Middle frontal gyrus (tissue), 1 donor: ENCODE data around the gene IFT88.

ENCODE experiments used
- DNase-seq: peaks from one replicate; pipeline ENCODE4 v3.0.0-alpha.2; 2015; ENCODE audit warnings: low spot score; ENCODE audit errors: extremely low spot score

Gene IFT88, protein sequence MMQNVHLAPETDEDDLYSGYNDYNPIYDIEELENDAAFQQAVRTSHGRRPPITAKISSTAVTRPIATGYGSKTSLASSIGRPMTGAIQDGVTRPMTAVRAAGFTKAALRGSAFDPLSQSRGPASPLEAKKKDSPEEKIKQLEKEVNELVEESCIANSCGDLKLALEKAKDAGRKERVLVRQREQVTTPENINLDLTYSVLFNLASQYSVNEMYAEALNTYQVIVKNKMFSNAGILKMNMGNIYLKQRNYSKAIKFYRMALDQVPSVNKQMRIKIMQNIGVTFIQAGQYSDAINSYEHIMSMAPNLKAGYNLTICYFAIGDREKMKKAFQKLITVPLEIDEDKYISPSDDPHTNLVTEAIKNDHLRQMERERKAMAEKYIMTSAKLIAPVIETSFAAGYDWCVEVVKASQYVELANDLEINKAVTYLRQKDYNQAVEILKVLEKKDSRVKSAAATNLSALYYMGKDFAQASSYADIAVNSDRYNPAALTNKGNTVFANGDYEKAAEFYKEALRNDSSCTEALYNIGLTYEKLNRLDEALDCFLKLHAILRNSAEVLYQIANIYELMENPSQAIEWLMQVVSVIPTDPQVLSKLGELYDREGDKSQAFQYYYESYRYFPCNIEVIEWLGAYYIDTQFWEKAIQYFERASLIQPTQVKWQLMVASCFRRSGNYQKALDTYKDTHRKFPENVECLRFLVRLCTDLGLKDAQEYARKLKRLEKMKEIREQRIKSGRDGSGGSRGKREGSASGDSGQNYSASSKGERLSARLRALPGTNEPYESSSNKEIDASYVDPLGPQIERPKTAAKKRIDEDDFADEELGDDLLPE

DNA sequence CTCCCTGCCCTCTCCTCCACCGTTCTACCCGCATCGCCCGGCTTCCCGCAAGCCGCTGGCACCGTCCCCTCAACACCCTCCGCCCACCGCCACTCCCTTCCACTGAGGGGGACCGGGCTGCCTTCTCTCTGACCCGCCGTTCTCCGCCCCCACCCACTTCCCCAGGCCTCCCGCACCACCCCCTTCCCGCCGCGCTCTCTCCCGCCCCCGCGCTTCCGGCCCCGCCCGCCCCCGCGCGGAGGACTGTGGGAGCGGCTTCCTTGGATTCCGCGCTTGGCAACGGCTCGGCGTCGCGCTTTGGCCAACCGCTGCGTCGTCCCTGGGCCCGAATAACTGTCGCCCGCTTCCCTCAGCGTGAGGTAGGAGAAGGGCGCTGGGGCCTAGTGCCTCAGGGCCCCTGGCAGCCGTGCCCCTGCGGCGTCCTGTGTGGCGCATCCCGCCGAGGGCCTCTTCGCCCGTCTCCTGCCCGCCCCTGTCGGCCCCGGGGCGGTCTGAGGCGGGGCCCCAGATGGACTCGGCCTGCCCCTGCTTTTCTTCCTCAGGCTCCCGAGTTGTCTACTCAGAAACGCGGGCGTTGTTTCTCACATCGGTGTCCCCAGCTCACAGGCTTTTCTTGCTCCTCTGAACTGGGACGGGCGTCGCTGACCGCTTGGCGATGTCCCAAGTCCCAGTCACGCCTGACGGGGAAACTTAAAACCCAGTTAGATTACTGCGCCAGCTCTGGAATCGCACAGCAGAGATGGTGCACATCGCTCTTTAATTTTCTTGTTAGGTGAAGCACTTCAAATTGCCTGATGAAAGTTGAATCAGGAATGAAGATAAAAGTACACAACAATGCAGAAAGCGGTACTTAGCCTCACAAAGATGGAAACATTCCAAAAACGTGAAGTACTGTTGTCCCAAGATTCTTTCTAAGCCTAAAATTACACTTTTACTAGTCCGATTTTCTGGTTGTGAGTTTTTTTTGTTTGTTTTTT, at the start of gene IFT88:
Gene IFT88 (plus strand): TSS at position 260 of the 977 bp plus-strand sequence. CDS start 7,229 bp downstream, outside the sequence.
- DNase-seq = peak; percentile 64

DNA sequence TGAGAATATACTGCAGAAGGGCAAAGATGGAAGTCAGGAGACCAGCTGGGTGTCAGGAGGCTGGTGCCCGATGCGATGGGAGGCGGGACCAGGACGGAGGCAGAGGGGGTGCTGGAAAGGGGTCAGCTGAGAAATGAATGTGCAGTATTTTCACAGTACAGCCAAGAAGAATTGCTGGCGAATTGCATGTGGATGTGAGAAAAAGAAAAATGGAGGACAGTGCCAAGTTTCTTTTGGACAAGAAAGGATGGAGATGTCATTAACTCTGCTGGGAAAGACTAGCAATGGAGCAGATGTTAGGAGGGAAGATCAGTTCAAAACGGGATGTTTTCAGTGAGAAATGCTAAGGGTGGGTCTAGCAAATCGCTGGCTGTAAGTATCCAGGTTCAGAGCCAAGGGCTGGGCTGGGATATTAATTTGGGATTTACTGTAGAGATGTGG, 48.3 kb upstream of the IFT88 start:
- no peak for DNase-seq

- no peak for DNase-seq
Observed at GRCh38 chr13:20519875-20520274, 47.1 kb upstream of the IFT88 start.

DNA sequence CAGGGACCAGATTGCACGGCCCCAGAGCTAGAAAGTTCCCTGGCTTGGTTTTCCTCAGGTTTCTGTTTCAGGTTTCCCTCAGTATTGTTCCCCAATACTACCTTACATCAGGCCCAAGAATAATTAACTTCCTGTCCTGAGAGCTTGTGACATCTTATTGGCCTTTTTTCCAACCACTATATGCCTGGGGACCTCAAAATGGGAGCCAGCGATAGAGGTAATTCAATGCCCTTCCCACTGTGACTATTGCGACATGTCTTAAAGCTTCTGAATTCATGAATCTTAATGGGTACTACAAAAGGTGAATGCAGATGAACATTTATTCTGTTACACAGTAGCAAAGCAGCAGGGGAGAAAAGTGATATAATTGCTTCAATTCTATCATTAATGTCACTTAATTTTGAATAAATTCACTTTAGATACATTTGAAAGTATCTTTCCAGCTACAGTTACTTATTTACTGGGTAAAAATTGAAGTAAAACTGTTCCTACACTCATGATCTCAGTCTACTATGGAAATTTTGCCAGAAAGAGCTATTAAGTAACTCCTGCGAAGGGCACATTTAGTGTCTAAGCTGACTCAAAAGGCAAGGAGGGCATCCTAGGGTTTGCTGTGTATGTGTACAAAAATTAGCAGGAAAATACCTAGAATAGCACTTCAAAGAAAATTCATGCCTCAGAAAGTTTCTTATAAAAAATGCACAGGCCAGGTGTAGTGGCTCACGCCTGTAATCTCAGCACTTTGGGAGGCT, 45.4 kb upstream of the IFT88 start:
- DNase-seq = no peak

DNA sequence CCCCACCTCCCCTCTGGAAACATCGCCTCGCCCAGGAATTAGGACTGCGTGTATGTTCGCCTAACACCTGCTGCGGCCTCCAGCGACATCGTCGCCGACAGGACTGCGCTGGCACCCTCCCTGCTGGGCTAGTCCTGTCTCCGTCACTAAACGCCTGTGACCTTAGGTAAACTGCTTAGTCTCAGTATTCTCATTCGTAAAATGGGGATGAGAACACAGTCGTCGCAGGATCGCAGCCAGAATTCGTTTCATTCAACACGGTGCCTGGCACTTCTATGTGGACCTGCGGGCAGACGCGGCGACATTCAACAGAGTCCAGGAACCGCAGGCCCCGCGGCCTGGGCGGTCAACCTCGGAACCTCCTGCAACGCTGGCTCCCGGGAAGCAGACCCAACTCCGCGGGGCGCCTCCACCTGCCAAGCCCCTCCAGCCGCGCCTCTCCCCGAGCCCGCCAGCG, 41.8 kb upstream of the IFT88 start:
- DNase-seq = no peak

DNA sequence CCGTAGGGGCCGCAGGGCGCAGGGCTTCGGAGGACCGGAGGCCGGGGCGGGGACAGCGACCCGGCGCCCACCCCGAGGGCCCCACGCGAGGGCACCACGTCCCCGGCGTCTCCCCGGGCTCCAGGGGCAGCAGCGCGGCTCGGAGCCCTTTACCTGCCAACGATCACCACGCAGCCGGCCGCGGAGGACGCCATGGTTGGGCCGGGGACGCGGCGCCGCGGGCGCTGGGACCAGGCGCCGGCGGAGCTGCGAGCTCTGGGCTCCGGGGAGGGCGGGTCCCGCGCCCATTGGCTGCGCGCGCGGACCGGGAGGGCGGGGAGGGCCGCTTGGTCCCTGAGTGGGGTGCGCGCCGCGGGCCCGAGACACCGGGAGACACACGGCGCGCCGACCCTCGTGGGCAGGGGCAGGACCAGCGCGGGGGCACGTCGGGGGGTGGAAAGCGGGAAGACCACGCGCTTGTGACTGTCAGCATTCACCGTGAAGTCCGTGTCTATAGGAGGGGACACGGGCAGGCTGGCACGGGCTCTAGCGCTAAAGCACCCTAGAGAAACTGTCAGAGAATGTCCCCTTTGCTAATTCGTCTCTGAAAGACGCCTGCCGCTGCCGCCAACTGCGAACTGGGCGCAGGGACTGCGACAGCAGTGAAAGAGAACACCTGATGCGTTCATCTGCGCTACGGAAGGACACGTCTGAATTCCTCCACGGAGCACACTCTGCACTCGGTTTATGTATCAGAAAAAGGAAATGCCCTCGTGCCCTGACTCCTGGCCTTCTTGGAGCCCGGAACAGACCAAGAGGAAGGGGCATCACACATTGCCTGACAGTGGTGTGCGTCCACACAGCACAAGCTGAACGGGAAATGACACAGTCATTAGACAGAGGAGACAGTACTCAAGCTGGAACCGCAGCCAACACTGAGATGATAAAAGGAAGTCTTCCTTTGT, 41.1 kb upstream of the IFT88 start, which contains the start of gene CRYL1:
Gene CRYL1 (minus strand): TSS at position 257 of the 944 bp plus-strand sequence. CDS start 63 bp downstream, at position 194.
- peak; percentile 68 for DNase-seq

- DNase-seq = no peak
Observed at GRCh38 chr13:20526664-20527063, 40.3 kb upstream of the IFT88 start.

DNA sequence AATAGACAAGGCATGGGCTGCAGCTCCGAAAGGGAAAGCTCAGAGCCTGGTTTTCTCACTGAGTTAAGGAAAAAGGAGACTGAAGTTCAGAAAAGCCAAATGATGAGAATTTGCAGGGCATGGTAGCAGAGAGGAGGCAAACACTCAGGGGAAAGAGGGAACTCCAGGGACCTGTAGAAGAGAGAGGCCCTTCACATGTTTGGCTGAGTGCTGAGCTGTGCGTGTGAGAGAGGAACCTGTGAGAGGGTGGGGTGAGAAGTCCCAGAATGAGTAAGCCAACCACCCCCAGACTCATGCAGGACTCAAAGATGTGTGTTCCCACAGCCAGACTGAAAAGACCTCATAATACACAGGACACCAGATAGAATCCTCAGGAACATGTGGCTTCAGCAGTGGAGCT, 38.5 kb upstream of the IFT88 start:
- DNase-seq = no peak

- no peak for DNase-seq
Observed at GRCh38 chr13:20534038-20534608, 32.8 kb upstream of the IFT88 start.

DNA sequence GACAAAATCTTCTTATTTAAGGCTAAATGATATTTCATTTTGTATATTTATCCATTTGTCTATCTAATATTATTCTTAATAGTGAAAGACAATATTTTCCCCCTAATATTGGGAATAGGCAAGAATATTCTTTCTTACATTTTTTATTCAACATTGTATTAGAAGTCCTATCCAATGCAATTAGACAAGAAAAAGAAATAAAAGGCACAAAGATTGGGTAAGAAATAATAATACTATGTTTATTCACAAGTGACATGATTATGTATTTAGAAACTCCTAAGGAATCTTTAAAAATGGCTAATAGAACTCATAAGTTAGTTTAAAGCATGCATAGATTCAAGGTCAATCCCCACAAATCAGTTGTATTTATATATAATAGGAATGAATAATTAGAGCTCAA, 30.0 kb upstream of the IFT88 start:
- no peak for DNase-seq

GRCh38 chr13:20544201-20544923, 22.6 kb upstream of the IFT88 start:
- DNase-seq = no peak

- no peak for DNase-seq
Observed at GRCh38 chr13:20546556-20546955, 20.4 kb upstream of the IFT88 start.

DNA sequence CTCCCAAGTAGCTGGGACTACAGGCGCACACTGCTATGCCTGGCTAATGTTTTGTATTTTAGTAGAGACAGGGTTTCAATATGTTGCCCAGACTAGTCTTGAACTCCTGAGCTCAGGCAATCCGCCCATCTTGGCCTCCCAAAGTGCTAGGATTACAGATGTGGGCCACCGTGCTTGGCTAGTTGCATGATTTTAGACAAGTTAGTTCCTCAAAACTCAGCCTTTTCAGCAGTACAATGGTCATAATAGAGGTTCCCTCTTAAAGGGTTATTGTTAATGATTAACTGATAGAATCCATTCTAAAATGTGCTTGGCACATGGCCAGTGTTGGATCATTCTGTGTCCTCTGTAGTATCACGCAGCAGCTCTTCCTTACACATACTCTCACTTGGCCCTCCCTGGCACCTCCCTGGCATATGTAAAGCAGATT, 19.5 kb upstream of the IFT88 start:
- no peak for DNase-seq

GRCh38 chr13:20550799-20551198, 16.2 kb upstream of the IFT88 start:
- no peak for DNase-seq

DNA sequence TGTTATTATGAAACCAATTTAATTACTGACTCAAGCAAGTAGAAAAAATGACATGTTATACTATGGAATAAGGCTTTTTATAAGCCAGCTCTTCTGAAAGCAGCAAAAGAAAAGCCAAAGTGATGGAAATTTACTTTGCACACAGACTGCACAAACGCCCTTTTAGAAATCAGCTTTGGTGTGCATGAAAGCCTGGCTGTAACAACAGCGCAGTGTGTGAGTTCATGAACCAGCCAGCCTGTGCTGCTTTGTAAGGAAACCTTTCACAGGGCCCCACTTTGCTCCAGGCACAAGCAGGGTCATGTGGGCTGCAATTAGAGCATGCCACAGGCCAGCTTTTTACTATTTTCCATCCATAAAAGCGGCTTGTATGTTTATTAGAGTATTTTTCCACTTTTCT, 13.6 kb upstream of the IFT88 start:
- DNase-seq = peak; percentile 76

DNA sequence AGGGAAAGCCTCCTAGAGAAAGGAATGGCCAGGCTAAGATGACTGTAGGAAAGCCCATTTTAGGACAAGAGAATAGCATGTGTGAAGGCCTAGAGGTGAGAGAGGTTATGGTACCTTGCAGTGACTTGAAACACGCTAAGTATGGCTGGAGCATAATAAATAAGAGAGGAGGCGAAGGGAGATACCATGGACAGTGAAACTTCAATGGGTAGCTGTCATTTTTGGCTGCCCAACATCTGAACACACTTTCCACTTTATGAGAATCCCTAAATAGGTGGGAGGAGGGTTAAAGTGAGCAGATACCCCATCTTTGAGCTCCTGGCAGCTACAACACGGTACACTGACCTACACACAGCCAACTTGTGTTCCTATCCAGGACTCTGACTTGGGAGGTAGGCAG, 8.0 kb upstream of the IFT88 start:
- DNase-seq = no peak

DNA sequence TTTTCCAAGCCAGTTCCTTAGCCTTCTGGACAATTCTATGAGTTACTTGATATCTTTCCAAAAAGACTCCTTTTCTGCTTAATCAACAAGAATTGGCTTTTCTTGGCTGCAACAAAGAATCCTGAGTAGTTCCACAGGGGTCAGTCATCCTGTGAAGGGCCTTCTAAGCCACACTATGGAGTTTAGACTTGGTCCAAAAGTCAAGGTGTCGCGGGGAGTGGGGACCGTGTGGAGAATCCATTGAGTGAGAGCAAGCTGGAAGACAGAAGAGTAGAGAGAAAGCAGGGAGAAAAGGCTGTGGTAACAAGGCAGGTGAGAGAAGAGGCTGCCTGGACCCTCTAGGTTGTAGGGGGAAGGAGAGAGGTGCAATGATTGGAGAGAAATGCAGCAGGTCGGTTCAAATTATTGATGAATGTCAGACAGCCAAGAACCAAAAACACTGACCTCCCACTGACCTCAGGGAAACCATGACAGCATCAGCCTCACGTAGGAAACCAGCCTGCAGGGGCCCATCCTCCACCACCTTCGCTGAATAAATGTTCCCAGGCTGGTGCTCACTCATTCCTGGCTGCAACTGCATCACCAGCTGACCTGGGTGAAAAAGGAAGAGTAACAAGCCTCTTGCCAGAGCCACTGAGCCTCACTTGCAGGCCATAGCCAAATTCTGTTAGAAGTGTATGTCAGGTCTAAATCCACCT, 7.1 kb upstream of the IFT88 start:
- DNase-seq = no peak
